GM21360 (cell line): Measurements from ENCODE around the gene LMCD1.

Experiments
- ATAC-seq: cut with Tn5 transposase; IDR thresholded peaks from one replicate; pipeline ENCODE4 v1.9.1; 2021; ENCODE audit warnings: mild to moderate bottlenecking, moderate library complexity; ENCODE audit not compliant: unreplicated experiment

LMCD1 gene

GRCh38 chr3:8482960-8483665 lies 18.5 kb upstream of the LMCD1 start:
- ATAC-seq, result no peak

GRCh38 chr3:8484409-8485140 lies 17.0 kb upstream of the LMCD1 start:
- no peak for ATAC-seq

GRCh38 chr3:8485141-8485870 lies 16.3 kb upstream of the LMCD1 start:
- ATAC-seq, result no peak

GRCh38 chr3:8485943-8486342 lies 15.7 kb upstream of the LMCD1 start:
- no peak for ATAC-seq

- no peak for ATAC-seq
These were observed 15.2 kb upstream of the LMCD1 start for GRCh38 chr3:8486434-8486833.

GRCh38 chr3:8486936-8487335 lies 14.7 kb upstream of the LMCD1 start:
- ATAC-seq, result no peak

- ATAC-seq, result no peak
These were observed 13.2 kb upstream of the LMCD1 start for GRCh38 chr3:8488411-8488810.

- no peak for ATAC-seq
These were observed 12.7 kb upstream of the LMCD1 start for GRCh38 chr3:8488877-8489276.

- no peak for ATAC-seq
These were observed 12.3 kb upstream of the LMCD1 start for GRCh38 chr3:8489278-8489792.

- ATAC-seq, result no peak
These were observed 11.5 kb upstream of the LMCD1 start for GRCh38 chr3:8490079-8490552.

GRCh38 chr3:8491271-8492144 lies 10.1 kb upstream of the LMCD1 start:
- no peak for ATAC-seq

GRCh38 chr3:8492744-8493511 lies 8.7 kb upstream of the LMCD1 start:
- no peak for ATAC-seq

GRCh38 chr3:8493744-8494143 lies 7.9 kb upstream of the LMCD1 start:
- no peak for ATAC-seq

GRCh38 chr3:8494327-8494726 lies 7.3 kb upstream of the LMCD1 start:
- no peak for ATAC-seq

GRCh38 chr3:8497582-8497981 lies 4.0 kb upstream of the LMCD1 start:
- no peak for ATAC-seq

- no peak for ATAC-seq
These were observed 2.4 kb upstream of the LMCD1 start for GRCh38 chr3:8499181-8499611.

- ATAC-seq, result no peak
These were observed 1.2 kb upstream of the LMCD1 start for GRCh38 chr3:8500319-8500988.

GRCh38 chr3:8500989-8501370 lies 643 bp upstream of the LMCD1 start:
- ATAC-seq, result no peak

- ATAC-seq, result no peak
These were observed 1.8 kb downstream of the LMCD1 start for GRCh38 chr3:8503461-8503860.
